WTC11 (cell line): ENCODE data around the gene CTNNA3.

Source experiments
- ESRRA ChIP-seq: sonication (generic); formaldehyde crosslinking; IDR thresholded peaks from 2 replicates; pipeline ENCODE4 v1.8.1; 2022; ENCODE audit warnings: mild to moderate bottlenecking, missing genetic modification reagents, borderline replicate concordance
- ZNF317 ChIP-seq: sonication (generic); formaldehyde crosslinking; IDR thresholded peaks from 2 replicates; pipeline ENCODE4 v1.8.1; 2023; ENCODE audit warnings: low read depth, mild to moderate bottlenecking, moderate library complexity, missing genetic modification reagents, borderline replicate concordance
- TF ChIP-seq, protein P1 (sequence below): sonication (generic); formaldehyde crosslinking; IDR thresholded peaks from 2 replicates; pipeline ENCODE4 v1.8.1; 2022; ENCODE audit warnings: low read depth, missing genetic modification reagents, borderline replicate concordance
- TF ChIP-seq, protein P2 (sequence below): fragments of 200-600 bp; IDR thresholded peaks from 2 replicates; pipeline ENCODE4 v1.8.0; 2022; ENCODE audit warnings: antibody characterized with exemption
- TF ChIP-seq, protein P3 (sequence below): sonication (generic); formaldehyde crosslinking; IDR thresholded peaks from 2 replicates; pipeline ENCODE4 v1.8.1; 2022; ENCODE audit warnings: low read depth, mild to moderate bottlenecking, moderate library complexity, missing genetic modification reagents, borderline replicate concordance
- TF ChIP-seq, protein P4 (sequence below): sonication (generic); formaldehyde crosslinking; IDR thresholded peaks from 2 replicates; pipeline ENCODE4 v1.8.1; 2023; ENCODE audit warnings: mild to moderate bottlenecking, missing genetic modification reagents, borderline replicate concordance

DNA sequence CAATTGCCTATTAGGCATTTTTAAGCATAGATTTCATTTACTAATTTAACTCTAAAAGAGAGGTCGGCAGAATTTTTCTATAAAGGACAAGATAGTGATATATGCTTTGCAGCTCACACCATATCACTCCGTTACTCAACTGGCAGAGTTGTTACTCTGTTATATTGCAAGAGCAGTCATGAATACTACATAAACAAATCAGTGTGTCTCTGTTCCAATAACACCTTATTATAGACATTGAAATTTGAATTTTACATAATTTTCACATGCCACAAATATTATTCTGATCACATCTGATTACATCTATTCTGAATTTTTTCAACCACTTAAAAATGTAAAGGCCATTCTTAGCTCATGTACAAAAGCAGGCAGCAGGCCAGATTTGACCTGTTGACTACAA, 1624.1 kb downstream of the CTNNA3 start:
- TF ChIP-seq, protein P1, sequence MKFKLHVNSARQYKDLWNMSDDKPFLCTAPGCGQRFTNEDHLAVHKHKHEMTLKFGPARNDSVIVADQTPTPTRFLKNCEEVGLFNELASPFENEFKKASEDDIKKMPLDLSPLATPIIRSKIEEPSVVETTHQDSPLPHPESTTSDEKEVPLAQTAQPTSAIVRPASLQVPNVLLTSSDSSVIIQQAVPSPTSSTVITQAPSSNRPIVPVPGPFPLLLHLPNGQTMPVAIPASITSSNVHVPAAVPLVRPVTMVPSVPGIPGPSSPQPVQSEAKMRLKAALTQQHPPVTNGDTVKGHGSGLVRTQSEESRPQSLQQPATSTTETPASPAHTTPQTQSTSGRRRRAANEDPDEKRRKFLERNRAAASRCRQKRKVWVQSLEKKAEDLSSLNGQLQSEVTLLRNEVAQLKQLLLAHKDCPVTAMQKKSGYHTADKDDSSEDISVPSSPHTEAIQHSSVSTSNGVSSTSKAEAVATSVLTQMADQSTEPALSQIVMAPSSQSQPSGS (CRISPR knock-in tag): no peak
- TF ChIP-seq ESRRA (CRISPR knock-in tag) (no peak), ZNF317 (CRISPR knock-in tag) (no peak)
- TF ChIP-seq, protein P2, sequence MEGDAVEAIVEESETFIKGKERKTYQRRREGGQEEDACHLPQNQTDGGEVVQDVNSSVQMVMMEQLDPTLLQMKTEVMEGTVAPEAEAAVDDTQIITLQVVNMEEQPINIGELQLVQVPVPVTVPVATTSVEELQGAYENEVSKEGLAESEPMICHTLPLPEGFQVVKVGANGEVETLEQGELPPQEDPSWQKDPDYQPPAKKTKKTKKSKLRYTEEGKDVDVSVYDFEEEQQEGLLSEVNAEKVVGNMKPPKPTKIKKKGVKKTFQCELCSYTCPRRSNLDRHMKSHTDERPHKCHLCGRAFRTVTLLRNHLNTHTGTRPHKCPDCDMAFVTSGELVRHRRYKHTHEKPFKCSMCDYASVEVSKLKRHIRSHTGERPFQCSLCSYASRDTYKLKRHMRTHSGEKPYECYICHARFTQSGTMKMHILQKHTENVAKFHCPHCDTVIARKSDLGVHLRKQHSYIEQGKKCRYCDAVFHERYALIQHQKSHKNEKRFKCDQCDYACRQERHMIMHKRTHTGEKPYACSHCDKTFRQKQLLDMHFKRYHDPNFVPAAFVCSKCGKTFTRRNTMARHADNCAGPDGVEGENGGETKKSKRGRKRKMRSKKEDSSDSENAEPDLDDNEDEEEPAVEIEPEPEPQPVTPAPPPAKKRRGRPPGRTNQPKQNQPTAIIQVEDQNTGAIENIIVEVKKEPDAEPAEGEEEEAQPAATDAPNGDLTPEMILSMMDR: no peak
- TF ChIP-seq, protein P3, sequence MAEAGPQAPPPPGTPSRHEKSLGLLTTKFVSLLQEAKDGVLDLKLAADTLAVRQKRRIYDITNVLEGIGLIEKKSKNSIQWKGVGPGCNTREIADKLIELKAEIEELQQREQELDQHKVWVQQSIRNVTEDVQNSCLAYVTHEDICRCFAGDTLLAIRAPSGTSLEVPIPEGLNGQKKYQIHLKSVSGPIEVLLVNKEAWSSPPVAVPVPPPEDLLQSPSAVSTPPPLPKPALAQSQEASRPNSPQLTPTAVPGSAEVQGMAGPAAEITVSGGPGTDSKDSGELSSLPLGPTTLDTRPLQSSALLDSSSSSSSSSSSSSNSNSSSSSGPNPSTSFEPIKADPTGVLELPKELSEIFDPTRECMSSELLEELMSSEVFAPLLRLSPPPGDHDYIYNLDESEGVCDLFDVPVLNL: no peak
- TF ChIP-seq, protein P4, sequence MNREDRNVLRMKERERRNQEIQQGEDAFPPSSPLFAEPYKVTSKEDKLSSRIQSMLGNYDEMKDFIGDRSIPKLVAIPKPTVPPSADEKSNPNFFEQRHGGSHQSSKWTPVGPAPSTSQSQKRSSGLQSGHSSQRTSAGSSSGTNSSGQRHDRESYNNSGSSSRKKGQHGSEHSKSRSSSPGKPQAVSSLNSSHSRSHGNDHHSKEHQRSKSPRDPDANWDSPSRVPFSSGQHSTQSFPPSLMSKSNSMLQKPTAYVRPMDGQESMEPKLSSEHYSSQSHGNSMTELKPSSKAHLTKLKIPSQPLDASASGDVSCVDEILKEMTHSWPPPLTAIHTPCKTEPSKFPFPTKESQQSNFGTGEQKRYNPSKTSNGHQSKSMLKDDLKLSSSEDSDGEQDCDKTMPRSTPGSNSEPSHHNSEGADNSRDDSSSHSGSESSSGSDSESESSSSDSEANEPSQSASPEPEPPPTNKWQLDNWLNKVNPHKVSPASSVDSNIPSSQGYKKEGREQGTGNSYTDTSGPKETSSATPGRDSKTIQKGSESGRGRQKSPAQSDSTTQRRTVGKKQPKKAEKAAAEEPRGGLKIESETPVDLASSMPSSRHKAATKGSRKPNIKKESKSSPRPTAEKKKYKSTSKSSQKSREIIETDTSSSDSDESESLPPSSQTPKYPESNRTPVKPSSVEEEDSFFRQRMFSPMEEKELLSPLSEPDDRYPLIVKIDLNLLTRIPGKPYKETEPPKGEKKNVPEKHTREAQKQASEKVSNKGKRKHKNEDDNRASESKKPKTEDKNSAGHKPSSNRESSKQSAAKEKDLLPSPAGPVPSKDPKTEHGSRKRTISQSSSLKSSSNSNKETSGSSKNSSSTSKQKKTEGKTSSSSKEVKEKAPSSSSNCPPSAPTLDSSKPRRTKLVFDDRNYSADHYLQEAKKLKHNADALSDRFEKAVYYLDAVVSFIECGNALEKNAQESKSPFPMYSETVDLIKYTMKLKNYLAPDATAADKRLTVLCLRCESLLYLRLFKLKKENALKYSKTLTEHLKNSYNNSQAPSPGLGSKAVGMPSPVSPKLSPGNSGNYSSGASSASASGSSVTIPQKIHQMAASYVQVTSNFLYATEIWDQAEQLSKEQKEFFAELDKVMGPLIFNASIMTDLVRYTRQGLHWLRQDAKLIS: no peak
